Thyroid gland (tissue), 4 donors: ENCODE results near the gene CYP3A4. TPM values are rescaled to one million over a fixed set of nuclear protein-coding genes. Genes with fewer than 3 reads are reported as not detected.

ENCODE experiments used
- DNase-seq, 2 donors: peaks; one replicate each; pipeline ENCODE4 v3.0.0-alpha.2; 2019
- H3K27ac ChIP-seq, 3 donors: fragments of 200-600 bp; sonication (generic); 1 replicate in 2 of 3; 2 replicates in 1 of 3; pipeline ENCODE4 v1.5.1; 2016 to 2019; ENCODE audit warnings: mild to moderate bottlenecking in 1 of 3, moderate library complexity in 1 of 3
- H3K27me3 ChIP-seq: fragments of 200-600 bp; sonication (generic); one replicate; pipeline ENCODE4 v1.5.1; 2019
- H3K36me3 ChIP-seq, 2 donors: fragments of 200-600 bp; sonication (generic); one replicate each; pipeline ENCODE4 v1.5.1; 2016 to 2019
- H3K4me1 ChIP-seq, 2 donors: fragments of 200-600 bp; sonication (generic); one replicate each; pipeline ENCODE4 v1.5.1; 2017 to 2019
- H3K4me3 ChIP-seq, 3 donors: fragments of 200-600 bp; sonication (generic); replicated peaks in 1 of 3; 1 replicate in 2 of 3; 2 replicates in 1 of 3; pipeline ENCODE4 v1.5.1; 2016; ENCODE audit warnings: mild to moderate bottlenecking in 1 of 3
- H3K9me3 ChIP-seq: fragments of 200-600 bp; sonication (generic); one replicate; pipeline ENCODE4 v1.5.1; 2017
- POLR2A ChIP-seq, 2 donors: fragments of 450-650 bp; IDR thresholded peaks; one replicate each; pipeline ENCODE4 v1.6.1; 2017; ENCODE audit warnings: antibody characterized with exemption in 2 of 2, mild to moderate bottlenecking in 2 of 2, moderate library complexity in 1 of 2
- WGBS, 2 donors: methylation state at CpG; one replicate each; pipeline ENCODE4 v1.1.5; 2017; 5-methylcytosine and 5-hydroxymethylcytosine counted together
- intact Hi-C: fragments of 100-400 bp; cut with DNase I; formaldehyde crosslinking; loops from one replicate; pipeline ENCODE4 v1.15.1; 2023
- total RNA-seq, 4 donors: library from RNA; depleted of rRNA; stranded (reverse); fragments of >200 nt; gene quantifications; one replicate each; pipeline ENCODE4 v1.2.3, GENCODE V29; 2016
- TF ChIP-seq, protein P1 (sequence below), 6 experiments: fragments of 200-600 bp in 3 of 6; fragments of 450-650 bp in 3 of 6; sonication (generic) in 3 of 6; IDR thresholded peaks; one replicate each; pipeline ENCODE4 v1.5.1; 2016 to 2019; ENCODE audit warnings: antibody characterized with exemption in 6 of 6, mild to moderate bottlenecking in 2 of 6, inconsistent platforms in 1 of 6, moderate library complexity in 1 of 6

CYP3A4 gene
- total RNA-seq, 4 donors from 2014 or later: not detected

DNA sequence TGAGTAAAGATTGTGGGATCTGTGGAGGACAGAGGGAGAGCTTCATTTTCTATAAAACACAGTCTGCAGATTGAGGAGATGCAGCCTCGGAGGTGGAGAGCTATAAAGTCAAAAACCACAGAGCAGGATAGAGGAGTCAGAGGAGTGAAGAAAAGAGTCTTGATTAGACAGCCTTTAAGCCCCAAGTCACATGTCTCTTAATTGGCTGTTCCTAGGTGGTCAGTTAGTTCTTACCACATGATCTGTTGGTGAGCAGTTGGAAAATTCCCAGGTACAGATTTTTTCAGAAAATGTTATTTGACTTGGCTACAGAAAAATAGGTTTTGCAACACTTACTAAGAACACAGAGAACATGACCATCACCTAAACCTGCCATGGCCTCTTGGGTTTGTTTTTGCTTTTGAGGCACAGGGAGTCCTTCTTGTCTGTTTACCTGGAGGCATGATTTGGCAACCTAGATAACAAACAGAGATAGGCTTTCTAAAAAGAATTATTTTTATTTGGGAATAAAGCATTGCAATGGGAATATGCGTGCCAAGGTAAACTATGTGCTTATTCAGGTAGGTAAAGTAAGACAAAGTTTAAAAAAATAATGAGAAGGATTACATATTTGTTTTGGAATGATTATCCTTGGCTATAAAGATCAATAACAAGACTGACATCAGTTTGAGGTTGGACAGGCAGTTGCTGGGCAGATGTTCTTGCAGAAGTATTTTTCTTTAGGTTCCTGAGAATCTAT lies 43.2 kb upstream of the CYP3A4 start:
- WGBS, 2 donors: 80 to 84% methylated on average over 2 of the region's 2 CpGs
- intact Hi-C loops: no loop called here

GRCh38 chr7:99825873-99826272 lies 41.9 kb upstream of the CYP3A4 start:
- Histone ChIP-seq H3K4me1 (no peaks in the 10 kb centered on the region), H3K36me3 (no peaks in the 10 kb centered on the region), H3K27me3 (no peaks in the 10 kb centered on the region), H3K4me3 (no peak overlapping the region), H3K9me3 (no peaks in the 10 kb centered on the region), H3K27ac (no peak overlapping the region)
- intact Hi-C loops: no loop called here
- DNase-seq: no peak
- TF ChIP-seq, protein P1, sequence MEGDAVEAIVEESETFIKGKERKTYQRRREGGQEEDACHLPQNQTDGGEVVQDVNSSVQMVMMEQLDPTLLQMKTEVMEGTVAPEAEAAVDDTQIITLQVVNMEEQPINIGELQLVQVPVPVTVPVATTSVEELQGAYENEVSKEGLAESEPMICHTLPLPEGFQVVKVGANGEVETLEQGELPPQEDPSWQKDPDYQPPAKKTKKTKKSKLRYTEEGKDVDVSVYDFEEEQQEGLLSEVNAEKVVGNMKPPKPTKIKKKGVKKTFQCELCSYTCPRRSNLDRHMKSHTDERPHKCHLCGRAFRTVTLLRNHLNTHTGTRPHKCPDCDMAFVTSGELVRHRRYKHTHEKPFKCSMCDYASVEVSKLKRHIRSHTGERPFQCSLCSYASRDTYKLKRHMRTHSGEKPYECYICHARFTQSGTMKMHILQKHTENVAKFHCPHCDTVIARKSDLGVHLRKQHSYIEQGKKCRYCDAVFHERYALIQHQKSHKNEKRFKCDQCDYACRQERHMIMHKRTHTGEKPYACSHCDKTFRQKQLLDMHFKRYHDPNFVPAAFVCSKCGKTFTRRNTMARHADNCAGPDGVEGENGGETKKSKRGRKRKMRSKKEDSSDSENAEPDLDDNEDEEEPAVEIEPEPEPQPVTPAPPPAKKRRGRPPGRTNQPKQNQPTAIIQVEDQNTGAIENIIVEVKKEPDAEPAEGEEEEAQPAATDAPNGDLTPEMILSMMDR (IDR thresholded peaks at IDR 0.05): no peak
- TF ChIP-seq POLR2A (IDR thresholded peaks at IDR 0.05): no peak

More for the DNA sequence above, 43.2 kb upstream of the CYP3A4 start:
- Histone ChIP-seq H3K27ac (no peak overlapping the region), H3K27me3 (no peaks in the 10 kb centered on the region), H3K4me1 (no peaks in the 10 kb centered on the region), H3K9me3 (no peaks in the 10 kb centered on the region), H3K36me3 (no peaks in the 10 kb centered on the region), H3K4me3 (no peak overlapping the region)
- no peak for TF ChIP-seq POLR2A (IDR thresholded peaks at IDR 0.05)
- TF ChIP-seq, protein P1 (IDR thresholded peaks at IDR 0.05): no peak
- DNase-seq: no peak

DNA sequence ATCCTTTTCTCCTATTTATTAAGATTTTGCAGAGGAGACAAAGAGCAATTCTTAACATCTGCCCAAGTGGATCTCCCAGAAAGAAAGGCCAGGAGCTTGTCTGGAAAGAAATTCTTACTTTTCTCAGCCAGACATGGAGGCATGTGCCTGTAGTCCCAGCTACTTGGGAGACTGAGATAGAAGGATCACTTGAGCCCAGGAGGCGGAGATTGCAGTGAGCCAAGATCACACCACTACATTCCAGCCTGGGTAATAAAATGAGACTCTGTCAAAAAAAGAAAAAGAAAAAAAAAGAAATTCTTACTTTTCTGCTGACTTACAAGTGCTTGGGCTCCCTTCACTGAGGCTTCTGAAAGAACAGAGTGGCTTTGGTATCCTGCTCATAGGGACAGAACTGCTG lies 41.5 kb upstream of the CYP3A4 start:
- Histone ChIP-seq H3K4me3 (no peak overlapping the region), H3K36me3 (no peaks in the 10 kb centered on the region), H3K4me1 (no peaks in the 10 kb centered on the region), H3K27ac (no peak overlapping the region), H3K27me3 (no peaks in the 10 kb centered on the region), H3K9me3 (no peaks in the 10 kb centered on the region)
- TF ChIP-seq POLR2A (IDR thresholded peaks at IDR 0.05): no peak
- TF ChIP-seq, protein P1 (IDR thresholded peaks at IDR 0.05): no peak
- intact Hi-C loops: no loop called here
- 57 to 69% methylated on average over 1 of the region's 1 CpG for WGBS, 2 donors
- DNase-seq: no peak

DNA sequence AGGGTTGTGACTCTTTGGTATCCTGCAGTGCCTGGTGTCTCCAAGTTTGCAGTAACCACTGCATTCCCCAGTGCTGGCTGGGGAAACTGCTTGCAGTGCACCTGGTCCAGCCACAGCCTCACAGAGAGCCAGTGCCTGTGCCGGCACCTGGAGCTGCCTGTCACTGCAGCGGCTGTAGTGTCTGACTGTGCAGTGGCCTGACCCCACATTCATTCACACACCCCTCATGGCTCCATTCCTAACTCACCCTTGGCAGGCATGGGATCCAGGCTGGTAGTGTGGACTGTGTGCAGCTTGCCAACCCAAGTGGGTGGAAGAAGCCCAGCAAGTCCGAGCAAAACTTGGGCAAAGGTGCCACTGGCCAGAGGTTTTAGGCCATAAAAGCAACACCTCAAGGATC lies 40.1 kb upstream of the CYP3A4 start:
- TF ChIP-seq POLR2A (IDR thresholded peaks at IDR 0.05): no peak
- TF ChIP-seq, protein P1 (IDR thresholded peaks at IDR 0.05): no peak
- no peak for DNase-seq
- no peaks in the 10 kb centered on the region for H3K9me3 ChIP-seq
- 78 to 94% methylated on average over 3 of the region's 3 CpGs for WGBS, 2 donors
- no peaks in the 10 kb centered on the region for H3K4me1 ChIP-seq
- no peaks in the 10 kb centered on the region for H3K27me3 ChIP-seq
- no peak overlapping the region for H3K4me3 ChIP-seq
- intact Hi-C loops: no loop called here
- no peak overlapping the region for H3K27ac ChIP-seq
- H3K36me3 ChIP-seq: no peaks in the 10 kb centered on the region
